HEK293 (cell line): ENCODE results near the gene LYL1.

Source experiments
- BCL11B ChIP-seq: fragments of 450-650 bp; formaldehyde crosslinking; IDR thresholded peaks from 2 replicates; pipeline ENCODE4 v1.5.1; 2016; ENCODE audit warnings: low read depth, missing biosample characterization, missing genetic modification characterization
- GFI1B ChIP-seq: fragments of 450-650 bp; formaldehyde crosslinking; IDR thresholded peaks from 2 replicates; pipeline ENCODE4 v1.5.1; 2016; ENCODE audit warnings: missing biosample characterization, missing genetic modification characterization
- KLF7 ChIP-seq: fragments of 450-650 bp; formaldehyde crosslinking; IDR thresholded peaks from 2 replicates; pipeline ENCODE4 v1.5.1; 2016; ENCODE audit warnings: missing biosample characterization, missing genetic modification characterization, borderline replicate concordance
- MEIS1 ChIP-seq: sonication (generic); formaldehyde crosslinking; IDR thresholded peaks from 2 replicates; pipeline ENCODE4 v1.8.1; 2022; ENCODE audit warnings: missing genetic modification reagents, mild to moderate bottlenecking, borderline replicate concordance
- MYNN ChIP-seq: fragments of 450-650 bp; formaldehyde crosslinking; IDR thresholded peaks from 2 replicates; pipeline ENCODE4 v1.5.1; 2016; ENCODE audit warnings: missing biosample characterization, missing genetic modification characterization, borderline replicate concordance
- PRDM2 ChIP-seq: fragments of 450-650 bp; formaldehyde crosslinking; IDR thresholded peaks from 2 replicates; pipeline ENCODE4 v1.5.1; 2016; ENCODE audit warnings: missing biosample characterization, missing genetic modification characterization, borderline replicate concordance
- ZBTB48 ChIP-seq: fragments of 450-650 bp; formaldehyde crosslinking; IDR thresholded peaks from 2 replicates; pipeline ENCODE4 v1.5.1; 2016; ENCODE audit warnings: missing biosample characterization, missing genetic modification characterization
- ZBTB6 ChIP-seq: fragments of 450-650 bp; formaldehyde crosslinking; IDR thresholded peaks from 2 replicates; pipeline ENCODE4 v1.5.1; 2017; ENCODE audit warnings: missing biosample characterization, missing genetic modification characterization
- ZBTB8A ChIP-seq: fragments of 450-650 bp; formaldehyde crosslinking; IDR thresholded peaks from 2 replicates; pipeline ENCODE4 v1.5.1; 2016; ENCODE audit warnings: missing biosample characterization, missing genetic modification characterization
- ZFP3 ChIP-seq: fragments of 450-650 bp; formaldehyde crosslinking; IDR thresholded peaks from 2 replicates; pipeline ENCODE4 v1.5.1; 2016; ENCODE audit warnings: low read depth, missing biosample characterization, missing genetic modification characterization
- ZNF211 ChIP-seq: fragments of 450-650 bp; formaldehyde crosslinking; IDR thresholded peaks from 2 replicates; pipeline ENCODE4 v1.5.1; 2016; ENCODE audit warnings: low read depth, missing biosample characterization, missing genetic modification characterization
- ZNF214 ChIP-seq: fragments of 450-650 bp; formaldehyde crosslinking; IDR thresholded peaks from 2 replicates; pipeline ENCODE4 v1.5.1; 2017; ENCODE audit warnings: missing biosample characterization, mild to moderate bottlenecking, missing genetic modification characterization, borderline replicate concordance
- ZNF324 ChIP-seq: fragments of 450-650 bp; formaldehyde crosslinking; IDR thresholded peaks from 2 replicates; pipeline ENCODE4 v1.5.1; 2016; ENCODE audit warnings: missing biosample characterization, missing genetic modification characterization
- ZNF473 ChIP-seq: fragments of 450-650 bp; formaldehyde crosslinking; IDR thresholded peaks from 2 replicates; pipeline ENCODE4 v1.5.1; 2017; ENCODE audit warnings: missing biosample characterization, missing genetic modification characterization
- ZNF514 ChIP-seq: fragments of 450-650 bp; formaldehyde crosslinking; IDR thresholded peaks from 2 replicates; pipeline ENCODE4 v1.5.1; 2016; ENCODE audit warnings: missing biosample characterization, missing genetic modification characterization
- ZNF629 ChIP-seq: fragments of 450-650 bp; formaldehyde crosslinking; IDR thresholded peaks from 2 replicates; pipeline ENCODE4 v1.5.1; 2017; ENCODE audit warnings: missing biosample characterization, missing genetic modification characterization
- ZNF837 ChIP-seq: fragments of 450-650 bp; formaldehyde crosslinking; IDR thresholded peaks from 2 replicates; pipeline ENCODE4 v1.5.1; 2016; ENCODE audit warnings: missing biosample characterization, missing genetic modification characterization
- TF ChIP-seq, protein P1 (sequence below): fragments of 450-650 bp; formaldehyde crosslinking; IDR thresholded peaks from 2 replicates; pipeline ENCODE4 v1.5.1; 2016; ENCODE audit warnings: missing biosample characterization, missing genetic modification characterization
- TF ChIP-seq, protein P2 (sequence below): fragments of 450-650 bp; formaldehyde crosslinking; conservative IDR thresholded peaks from 2 replicates; pipeline ENCODE4 v1.5.1; 2016; ENCODE audit warnings: low read depth, missing biosample characterization, missing genetic modification characterization
- TF ChIP-seq, protein P3 (sequence below): fragments of 450-650 bp; formaldehyde crosslinking; IDR thresholded peaks from 2 replicates; pipeline ENCODE4 v1.5.1; 2016; ENCODE audit warnings: missing biosample characterization, missing genetic modification characterization
- TF ChIP-seq, protein P4 (sequence below): fragments of 450-650 bp; formaldehyde crosslinking; IDR thresholded peaks from 2 replicates; pipeline ENCODE4 v1.5.1; 2016; ENCODE audit warnings: missing biosample characterization, missing genetic modification characterization, low read depth
- TF ChIP-seq, protein P5 (sequence below): fragments of 450-650 bp; formaldehyde crosslinking; IDR thresholded peaks from 2 replicates; pipeline ENCODE4 v1.5.1; 2016; ENCODE audit warnings: missing biosample characterization, missing genetic modification characterization

Gene LYL1

DNA sequence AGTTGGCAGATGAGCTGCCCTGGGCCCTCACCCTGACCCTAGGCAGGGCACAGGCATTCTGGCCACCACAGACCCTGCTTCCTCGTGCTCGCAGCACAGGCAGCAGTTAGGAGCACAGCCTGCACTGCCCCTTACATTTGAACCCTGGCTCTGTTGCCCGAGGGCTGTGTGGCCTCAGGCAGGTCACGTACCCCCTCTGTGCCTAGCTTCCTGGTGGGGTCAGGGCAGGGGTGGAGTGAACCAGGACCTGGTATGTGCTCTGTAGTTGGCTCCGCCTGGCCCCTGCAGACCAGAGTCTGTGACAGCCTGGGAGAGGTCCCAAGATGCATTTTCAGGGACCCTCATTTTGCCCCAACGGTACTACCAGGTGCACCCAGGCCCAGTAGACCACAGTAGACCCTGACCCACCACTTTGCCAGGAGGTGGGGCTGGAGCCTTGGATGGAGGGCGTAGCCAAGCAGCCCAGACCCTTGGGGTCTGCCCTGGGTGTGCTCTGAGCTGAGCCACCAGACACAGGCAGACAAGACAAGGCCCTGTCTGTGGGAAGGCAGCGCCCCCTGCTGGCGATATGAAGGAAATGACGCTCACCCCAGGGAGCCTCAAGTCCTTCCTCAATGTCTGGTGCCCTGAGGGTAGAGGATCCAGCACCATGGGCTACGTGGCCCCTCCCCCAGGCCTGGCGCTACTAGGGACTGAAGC, 9.1 kb downstream of the LYL1 start (continued):
- TF ChIP-seq PRDM2 (0 out of 2 replicates have a peak, but pooled peaks have one; percentile 27), ZNF214 (no peak), ZNF473 (tag by site-specific recombination) (no peak), KLF7 (tag by site-specific recombination) (no peak), ZFP3 (no peak), GFI1B (tag by site-specific recombination) (no peak), ZBTB6 (tag by site-specific recombination) (no peak), ZNF514 (tag by site-specific recombination) (no peak), MEIS1 (CRISPR knock-in tag) (no peak), ZNF629 (tag by site-specific recombination) (no peak), MYNN (tag by site-specific recombination) (no peak), ZBTB48 (tag by site-specific recombination) (peak; percentile 79), ZNF211 (tag by site-specific recombination) (no peak), ZBTB8A (tag by site-specific recombination) (peak; percentile 54), ZNF837 (tag by site-specific recombination) (no peak), BCL11B (no peak), ZNF324 (peak; percentile 57; the same call in 1 of the 2 replicates)
- TF ChIP-seq, protein P1, sequence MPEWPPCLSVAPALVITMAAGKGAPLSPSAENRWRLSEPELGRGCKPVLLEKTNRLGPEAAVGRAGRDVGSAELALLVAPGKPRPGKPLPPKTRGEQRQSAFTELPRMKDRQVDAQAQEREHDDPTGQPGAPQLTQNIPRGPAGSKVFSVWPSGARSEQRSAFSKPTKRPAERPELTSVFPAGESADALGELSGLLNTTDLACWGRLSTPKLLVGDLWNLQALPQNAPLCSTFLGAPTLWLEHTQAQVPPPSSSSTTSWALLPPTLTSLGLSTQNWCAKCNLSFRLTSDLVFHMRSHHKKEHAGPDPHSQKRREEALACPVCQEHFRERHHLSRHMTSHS (tag by site-specific recombination): no peak
- TF ChIP-seq, protein P2, sequence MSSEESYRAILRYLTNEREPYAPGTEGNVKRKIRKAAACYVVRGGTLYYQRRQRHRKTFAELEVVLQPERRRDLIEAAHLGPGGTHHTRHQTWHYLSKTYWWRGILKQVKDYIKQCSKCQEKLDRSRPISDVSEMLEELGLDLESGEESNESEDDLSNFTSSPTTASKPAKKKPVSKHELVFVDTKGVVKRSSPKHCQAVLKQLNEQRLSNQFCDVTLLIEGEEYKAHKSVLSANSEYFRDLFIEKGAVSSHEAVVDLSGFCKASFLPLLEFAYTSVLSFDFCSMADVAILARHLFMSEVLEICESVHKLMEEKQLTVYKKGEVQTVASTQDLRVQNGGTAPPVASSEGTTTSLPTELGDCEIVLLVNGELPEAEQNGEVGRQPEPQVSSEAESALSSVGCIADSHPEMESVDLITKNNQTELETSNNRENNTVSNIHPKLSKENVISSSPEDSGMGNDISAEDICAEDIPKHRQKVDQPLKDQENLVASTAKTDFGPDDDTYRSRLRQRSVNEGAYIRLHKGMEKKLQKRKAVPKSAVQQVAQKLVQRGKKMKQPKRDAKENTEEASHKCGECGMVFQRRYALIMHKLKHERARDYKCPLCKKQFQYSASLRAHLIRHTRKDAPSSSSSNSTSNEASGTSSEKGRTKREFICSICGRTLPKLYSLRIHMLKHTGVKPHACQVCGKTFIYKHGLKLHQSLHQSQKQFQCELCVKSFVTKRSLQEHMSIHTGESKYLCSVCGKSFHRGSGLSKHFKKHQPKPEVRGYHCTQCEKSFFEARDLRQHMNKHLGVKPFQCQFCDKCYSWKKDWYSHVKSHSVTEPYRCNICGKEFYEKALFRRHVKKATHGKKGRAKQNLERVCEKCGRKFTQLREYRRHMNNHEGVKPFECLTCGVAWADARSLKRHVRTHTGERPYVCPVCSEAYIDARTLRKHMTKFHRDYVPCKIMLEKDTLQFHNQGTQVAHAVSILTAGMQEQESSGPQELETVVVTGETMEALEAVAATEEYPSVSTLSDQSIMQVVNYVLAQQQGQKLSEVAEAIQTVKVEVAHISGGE (tag by site-specific recombination): no peak
- TF ChIP-seq, protein P3, sequence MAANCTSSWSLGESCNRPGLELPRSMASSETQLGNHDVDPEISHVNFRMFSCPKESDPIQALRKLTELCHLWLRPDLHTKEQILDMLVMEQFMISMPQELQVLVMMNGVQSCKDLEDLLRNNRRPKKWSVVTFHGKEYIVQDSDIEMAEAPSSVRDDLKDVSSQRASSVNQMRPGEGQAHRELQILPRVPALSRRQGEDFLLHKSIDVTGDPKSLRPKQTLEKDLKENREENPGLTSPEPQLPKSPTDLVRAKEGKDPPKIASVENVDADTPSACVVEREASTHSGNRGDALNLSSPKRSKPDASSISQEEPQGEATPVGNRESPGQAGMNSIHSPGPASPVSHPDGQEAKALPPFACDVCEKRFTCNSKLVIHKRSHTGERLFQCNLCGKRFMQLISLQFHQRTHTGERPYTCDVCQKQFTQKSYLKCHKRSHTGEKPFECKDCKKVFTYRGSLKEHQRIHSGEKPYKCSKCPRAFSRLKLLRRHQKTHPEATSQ (tag by site-specific recombination): no peak
- TF ChIP-seq, protein P4, sequence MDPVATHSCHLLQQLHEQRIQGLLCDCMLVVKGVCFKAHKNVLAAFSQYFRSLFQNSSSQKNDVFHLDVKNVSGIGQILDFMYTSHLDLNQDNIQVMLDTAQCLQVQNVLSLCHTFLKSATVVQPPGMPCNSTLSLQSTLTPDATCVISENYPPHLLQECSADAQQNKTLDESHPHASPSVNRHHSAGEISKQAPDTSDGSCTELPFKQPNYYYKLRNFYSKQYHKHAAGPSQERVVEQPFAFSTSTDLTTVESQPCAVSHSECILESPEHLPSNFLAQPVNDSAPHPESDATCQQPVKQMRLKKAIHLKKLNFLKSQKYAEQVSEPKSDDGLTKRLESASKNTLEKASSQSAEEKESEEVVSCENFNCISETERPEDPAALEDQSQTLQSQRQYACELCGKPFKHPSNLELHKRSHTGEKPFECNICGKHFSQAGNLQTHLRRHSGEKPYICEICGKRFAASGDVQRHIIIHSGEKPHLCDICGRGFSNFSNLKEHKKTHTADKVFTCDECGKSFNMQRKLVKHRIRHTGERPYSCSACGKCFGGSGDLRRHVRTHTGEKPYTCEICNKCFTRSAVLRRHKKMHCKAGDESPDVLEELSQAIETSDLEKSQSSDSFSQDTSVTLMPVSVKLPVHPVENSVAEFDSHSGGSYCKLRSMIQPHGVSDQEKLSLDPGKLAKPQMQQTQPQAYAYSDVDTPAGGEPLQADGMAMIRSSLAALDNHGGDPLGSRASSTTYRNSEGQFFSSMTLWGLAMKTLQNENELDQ (tag by site-specific recombination): no peak
- TF ChIP-seq, protein P5, sequence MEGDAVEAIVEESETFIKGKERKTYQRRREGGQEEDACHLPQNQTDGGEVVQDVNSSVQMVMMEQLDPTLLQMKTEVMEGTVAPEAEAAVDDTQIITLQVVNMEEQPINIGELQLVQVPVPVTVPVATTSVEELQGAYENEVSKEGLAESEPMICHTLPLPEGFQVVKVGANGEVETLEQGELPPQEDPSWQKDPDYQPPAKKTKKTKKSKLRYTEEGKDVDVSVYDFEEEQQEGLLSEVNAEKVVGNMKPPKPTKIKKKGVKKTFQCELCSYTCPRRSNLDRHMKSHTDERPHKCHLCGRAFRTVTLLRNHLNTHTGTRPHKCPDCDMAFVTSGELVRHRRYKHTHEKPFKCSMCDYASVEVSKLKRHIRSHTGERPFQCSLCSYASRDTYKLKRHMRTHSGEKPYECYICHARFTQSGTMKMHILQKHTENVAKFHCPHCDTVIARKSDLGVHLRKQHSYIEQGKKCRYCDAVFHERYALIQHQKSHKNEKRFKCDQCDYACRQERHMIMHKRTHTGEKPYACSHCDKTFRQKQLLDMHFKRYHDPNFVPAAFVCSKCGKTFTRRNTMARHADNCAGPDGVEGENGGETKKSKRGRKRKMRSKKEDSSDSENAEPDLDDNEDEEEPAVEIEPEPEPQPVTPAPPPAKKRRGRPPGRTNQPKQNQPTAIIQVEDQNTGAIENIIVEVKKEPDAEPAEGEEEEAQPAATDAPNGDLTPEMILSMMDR (tag by site-specific recombination): peak; percentile 95
